Uterus (tissue), 4 donors: ENCODE data around the gene HYI. TPM values are rescaled to one million over a fixed set of nuclear protein-coding genes. Genes with fewer than 3 reads are reported as not detected.
A peak's percentile ranks its signal among the peaks of the same experiment; 100 is the strongest.

Source experiments
- DNase-seq, 2 donors: peaks; one replicate each; pipeline ENCODE4 v3.0.0-alpha.2; 2019 to 2020
- H3K27ac ChIP-seq, 2 donors: fragments of 200-600 bp; sonication (generic); 1 replicate in 1 of 2; 2 replicates in 1 of 2; pipeline ENCODE4 v1.5.1; 2016 to 2018
- H3K27me3 ChIP-seq, 2 donors: fragments of 200-600 bp; sonication (generic); one replicate each; pipeline ENCODE4 v1.5.1; 2018 to 2019; ENCODE audit warnings: control low read depth in 1 of 2
- H3K36me3 ChIP-seq, 2 donors: fragments of 200-600 bp; sonication (generic); one replicate each; pipeline ENCODE4 v1.5.1; 2019; ENCODE audit warnings: control low read depth in 1 of 2
- H3K4me1 ChIP-seq, 2 donors: fragments of 200-600 bp; sonication (generic); one replicate each; pipeline ENCODE4 v1.5.1; 2018 to 2019; ENCODE audit warnings: control low read depth in 1 of 2
- H3K4me3 ChIP-seq, 2 donors: fragments of 200-600 bp; sonication (generic); 1 replicate in 1 of 2; 2 replicates in 1 of 2; pipeline ENCODE4 v1.5.1; 2018 to 2019; ENCODE audit warnings: mild to moderate bottlenecking in 1 of 2
- H3K9me3 ChIP-seq, 2 donors: fragments of 200-600 bp; sonication (generic); one replicate each; pipeline ENCODE4 v1.5.1; 2019; ENCODE audit warnings: control low read depth in 1 of 2
- POLR2A ChIP-seq, 2 donors: fragments of 450-650 bp; IDR thresholded peaks; one replicate each; pipeline ENCODE4 v1.6.1; 2016; ENCODE audit warnings: antibody characterized with exemption in 2 of 2, mild to moderate bottlenecking in 1 of 2, moderate library complexity in 1 of 2
- intact Hi-C: fragments of 100-400 bp; cut with DNase I; formaldehyde crosslinking; loops from one replicate; pipeline ENCODE4 v1.15.1; 2023; ENCODE audit warnings: low total_unique reads
- total RNA-seq, 4 donors: library from RNA; depleted of rRNA in 3 of 4; stranded (reverse); fragments of >200 nt in 3 of 4; gene quantifications; one replicate each; pipeline versions ENCODE4 v1.1.0 to v1.2.4, GENCODE V29; 2014 to 2023
- TF ChIP-seq, protein P1 (sequence below), 4 experiments: fragments of 200-600 bp in 2 of 4; fragments of 450-650 bp in 2 of 4; sonication (generic) in 2 of 4; IDR thresholded peaks; one replicate each; pipeline ENCODE4 v1.5.1; 2016 to 2019; ENCODE audit warnings: antibody characterized with exemption in 4 of 4, mild to moderate bottlenecking in 2 of 4, moderate library complexity in 1 of 4
- donor health status: DM: yes; HTN: yes; CAD: no.

HYI gene
- total RNA-seq, 4 donors from 2014 or later, result 34.8 to 84.7 (median 70.5) TPM

DNA sequence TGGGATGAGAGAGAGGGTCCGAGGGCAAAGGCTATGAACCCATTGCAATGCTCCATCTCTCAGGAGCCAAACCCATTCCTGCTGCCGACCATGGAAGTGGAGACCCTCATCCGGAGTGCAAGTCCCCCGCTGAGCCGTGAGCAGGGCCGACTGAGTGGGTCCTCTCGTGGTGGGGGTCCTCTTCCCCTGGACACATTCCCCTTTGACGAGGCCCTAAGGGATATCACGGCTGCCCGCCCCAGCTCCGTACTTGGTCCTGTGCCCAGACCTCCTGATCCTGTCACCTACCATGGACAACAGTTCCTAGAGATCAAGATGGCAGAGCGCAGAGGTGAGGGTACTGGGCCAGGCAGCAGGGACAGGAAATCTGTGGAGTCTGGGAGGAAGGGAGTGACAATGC lies 11.0 kb downstream of the HYI start:
- Histone ChIP-seq H3K9me3 (no peaks in the 10 kb centered on the region), H3K27me3 (no peaks in the 10 kb centered on the region), H3K4me3 (no peak overlapping the region), H3K4me1 (no peaks in the 10 kb centered on the region), H3K36me3 (no peaks in the 10 kb centered on the region), H3K27ac (no peak overlapping the region)
- no peak for TF ChIP-seq POLR2A (IDR thresholded peaks at IDR 0.05)
- TF ChIP-seq, protein P1, sequence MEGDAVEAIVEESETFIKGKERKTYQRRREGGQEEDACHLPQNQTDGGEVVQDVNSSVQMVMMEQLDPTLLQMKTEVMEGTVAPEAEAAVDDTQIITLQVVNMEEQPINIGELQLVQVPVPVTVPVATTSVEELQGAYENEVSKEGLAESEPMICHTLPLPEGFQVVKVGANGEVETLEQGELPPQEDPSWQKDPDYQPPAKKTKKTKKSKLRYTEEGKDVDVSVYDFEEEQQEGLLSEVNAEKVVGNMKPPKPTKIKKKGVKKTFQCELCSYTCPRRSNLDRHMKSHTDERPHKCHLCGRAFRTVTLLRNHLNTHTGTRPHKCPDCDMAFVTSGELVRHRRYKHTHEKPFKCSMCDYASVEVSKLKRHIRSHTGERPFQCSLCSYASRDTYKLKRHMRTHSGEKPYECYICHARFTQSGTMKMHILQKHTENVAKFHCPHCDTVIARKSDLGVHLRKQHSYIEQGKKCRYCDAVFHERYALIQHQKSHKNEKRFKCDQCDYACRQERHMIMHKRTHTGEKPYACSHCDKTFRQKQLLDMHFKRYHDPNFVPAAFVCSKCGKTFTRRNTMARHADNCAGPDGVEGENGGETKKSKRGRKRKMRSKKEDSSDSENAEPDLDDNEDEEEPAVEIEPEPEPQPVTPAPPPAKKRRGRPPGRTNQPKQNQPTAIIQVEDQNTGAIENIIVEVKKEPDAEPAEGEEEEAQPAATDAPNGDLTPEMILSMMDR (IDR thresholded peaks at IDR 0.05), result no peak
- intact Hi-C loops, result no loop called here
- DNase-seq, result peak; percentile 11 to 21

DNA sequence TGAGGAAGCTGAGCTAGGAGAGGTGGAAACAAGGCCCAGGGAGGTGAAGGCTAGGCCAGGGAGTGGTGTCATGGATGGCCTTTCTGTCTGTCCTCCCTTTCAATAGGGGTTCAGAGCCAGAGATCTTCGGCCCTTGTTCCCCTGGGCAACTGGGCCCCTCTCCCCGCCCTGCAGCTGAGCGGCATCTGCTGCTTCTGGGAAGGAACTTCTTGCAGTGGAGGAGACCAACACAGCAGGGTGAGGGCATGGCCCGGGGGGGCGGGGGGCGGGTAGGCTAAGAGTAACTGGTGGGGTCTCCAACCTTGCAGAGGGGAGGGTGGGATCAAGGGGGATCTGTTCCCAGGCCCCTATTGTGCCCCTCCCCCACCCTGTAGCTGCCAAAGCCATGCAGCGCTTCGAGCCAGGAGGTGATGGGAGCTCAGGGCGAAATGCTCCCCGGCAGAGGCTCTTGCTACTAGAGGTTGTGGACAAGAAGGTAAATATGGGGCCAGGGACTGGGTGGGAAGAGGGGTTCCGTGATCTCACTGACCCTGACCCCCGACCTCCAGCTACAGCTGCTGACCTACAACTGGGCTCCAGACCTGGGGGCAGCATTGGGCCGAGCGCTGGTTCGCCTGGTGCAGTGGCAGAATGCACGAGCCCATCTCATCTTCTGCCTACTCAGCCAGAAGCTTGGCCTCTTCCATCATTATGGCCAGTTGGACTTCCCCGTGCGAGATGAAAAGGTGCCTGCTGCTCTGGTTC lies 11.7 kb downstream of the HYI start:
- Histone ChIP-seq H3K27me3 (no peaks in the 10 kb centered on the region), H3K4me1 (no peaks in the 10 kb centered on the region), H3K9me3 (no peaks in the 10 kb centered on the region), H3K27ac (no peak overlapping the region), H3K36me3 (no peaks in the 10 kb centered on the region), H3K4me3 (no peak overlapping the region)
- peak; percentile 11 to 20 for DNase-seq
- TF ChIP-seq, protein P1 (IDR thresholded peaks at IDR 0.05), result no peak
- no peak for TF ChIP-seq POLR2A (IDR thresholded peaks at IDR 0.05)
- intact Hi-C loops, result no loop called here

GRCh38 chr1:43441166-43441893 lies 12.4 kb downstream of the HYI start:
- Histone ChIP-seq H3K36me3 (no peaks in the 10 kb centered on the region), H3K27me3 (no peaks in the 10 kb centered on the region), H3K4me1 (no peaks in the 10 kb centered on the region), H3K4me3 (no peak overlapping the region), H3K27ac (no peak overlapping the region), H3K9me3 (no peaks in the 10 kb centered on the region)
- peak; percentile 10 for DNase-seq
- no peak for TF ChIP-seq POLR2A (IDR thresholded peaks at IDR 0.05)
- TF ChIP-seq, protein P1 (IDR thresholded peaks at IDR 0.05), result no peak
- intact Hi-C loops, result no loop called here

GRCh38 chr1:43440358-43440757 lies 13.4 kb downstream of the HYI start:
- no peak for TF ChIP-seq POLR2A (IDR thresholded peaks at IDR 0.05)
- TF ChIP-seq, protein P1 (IDR thresholded peaks at IDR 0.05), result no peak
- intact Hi-C loops, result no loop called here
- Histone ChIP-seq H3K4me3 (no peak overlapping the region), H3K9me3 (no peaks in the 10 kb centered on the region), H3K27ac (no peak overlapping the region), H3K4me1 (no peaks in the 10 kb centered on the region), H3K27me3 (no peaks in the 10 kb centered on the region), H3K36me3 (no peaks in the 10 kb centered on the region)
- peak; percentile 5 to 11 for DNase-seq

GRCh38 chr1:43439781-43440180 lies 13.9 kb downstream of the HYI start:
- H3K27ac ChIP-seq, result no peak overlapping the region
- TF ChIP-seq, protein P1 (IDR thresholded peaks at IDR 0.05), result no peak
- no peak for TF ChIP-seq POLR2A (IDR thresholded peaks at IDR 0.05)
- H3K9me3 ChIP-seq, result no peaks in the 10 kb centered on the region
- H3K36me3 ChIP-seq, result no peaks in the 10 kb centered on the region
- H3K4me3 ChIP-seq, result no peak overlapping the region
- H3K4me1 ChIP-seq, result no peaks in the 10 kb centered on the region
- H3K27me3 ChIP-seq, result no peaks in the 10 kb centered on the region
- DNase-seq, result peak; percentile 11 to 12
- intact Hi-C loops, result no loop called here
